Stimulated activated CD8-positive, alpha-beta memory T cell treated with anti-CD3 and anti-CD28 coated beads, Interleukin-12 subunit alpha, Interleukin-12 subunit beta, amount 100 ng/mL, for 24 hours (primary cell): Measurements from ENCODE around the gene SUSD6.
"Not testable (repeated sequence)": the region's sequence is repeated elsewhere in the genome, so short reads cannot be mapped to it uniquely, and the experiment has no call there.

Source experiments
- DNase-seq: peaks from one replicate; pipeline ENCODE4 v3.0.0-alpha.2; 2020; ENCODE audit errors: extremely low read depth

The SUSD6 gene

GRCh38 chr14:69620981-69621380 lies 9.6 kb downstream of the SUSD6 start:
- no peak for DNase-seq

DNA sequence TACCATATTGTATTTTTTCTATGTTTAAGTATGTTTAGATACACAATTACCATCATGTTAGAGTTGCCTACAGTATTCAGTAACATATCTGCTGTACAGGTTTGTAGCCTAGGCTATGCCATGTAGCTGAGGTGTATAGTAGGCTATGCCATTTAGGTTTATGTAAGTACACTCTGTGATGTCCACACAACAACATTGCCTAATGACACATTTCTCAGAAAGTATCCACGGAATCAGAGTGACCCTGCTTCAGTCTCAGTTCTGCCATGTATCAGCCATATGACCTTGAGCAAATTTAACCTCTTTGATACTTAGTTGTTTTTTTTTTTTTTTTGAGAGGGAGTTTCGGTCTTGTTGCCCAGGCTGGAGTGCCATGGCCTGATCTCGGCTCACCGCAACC lies 12.7 kb downstream of the SUSD6 start:
- DNase-seq, result no peak

- DNase-seq, result no peak
These were observed 14.1 kb downstream of the SUSD6 start for GRCh38 chr14:69625299-69626131.

DNA sequence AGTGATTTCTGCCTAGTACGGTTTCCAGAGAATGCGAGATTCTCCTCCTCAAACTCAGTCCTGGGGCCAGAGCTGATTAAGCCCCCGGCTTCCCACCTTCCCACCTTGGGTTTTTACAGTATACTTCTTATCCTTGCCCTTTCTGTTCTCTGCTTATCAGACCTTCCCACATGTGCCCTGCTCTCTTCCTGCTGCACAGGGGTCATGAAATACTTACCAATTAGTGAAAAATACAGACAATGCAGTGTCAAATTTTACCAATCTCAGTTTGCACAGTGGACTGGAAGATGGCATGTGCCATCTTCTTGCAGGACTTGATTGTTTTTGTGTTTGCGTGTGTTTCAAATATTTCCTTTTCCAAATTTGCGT lies 14.7 kb downstream of the SUSD6 start:
- DNase-seq, result no peak

- DNase-seq, result no peak
These were observed 18.1 kb downstream of the SUSD6 start for GRCh38 chr14:69629225-69630127.

DNA sequence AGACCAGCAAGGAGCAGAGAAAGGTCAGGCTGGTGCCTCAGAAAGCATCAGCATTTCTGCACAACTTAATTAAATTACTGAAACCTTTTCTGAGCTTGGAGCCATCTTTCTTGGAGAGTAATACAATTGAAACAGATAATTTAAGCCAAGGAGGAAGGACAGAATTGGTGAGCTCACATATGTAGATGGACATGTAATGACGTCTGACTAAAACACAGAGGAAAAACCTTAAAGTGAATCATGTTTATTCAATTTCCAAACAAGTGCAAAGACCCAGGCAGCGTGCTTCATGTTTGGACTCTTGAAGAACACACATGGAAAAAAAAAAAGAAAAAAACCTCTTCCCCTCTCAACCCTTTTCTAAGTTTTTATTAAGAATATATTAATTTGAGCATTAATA lies 19.0 kb downstream of the SUSD6 start:
- DNase-seq, result no peak

DNA sequence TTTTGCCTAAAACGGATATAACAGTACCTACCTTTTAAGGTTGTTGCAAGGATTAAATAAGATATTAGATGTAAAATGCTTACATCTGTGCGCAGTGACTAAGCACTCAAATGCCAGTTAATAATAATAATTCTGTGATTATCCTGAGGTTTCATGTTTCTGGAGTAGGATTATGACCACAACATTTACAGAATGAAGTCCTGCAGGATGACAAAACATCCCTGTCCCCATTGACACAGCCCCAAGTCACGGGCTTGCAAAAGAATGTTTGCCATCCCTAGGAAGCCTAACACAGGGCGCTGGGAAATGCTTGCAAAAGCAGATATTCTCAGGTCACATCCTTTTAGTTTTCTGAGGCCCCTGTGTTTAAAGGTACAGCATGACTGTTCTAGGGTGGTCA lies 20.1 kb downstream of the SUSD6 start:
- no peak for DNase-seq

DNA sequence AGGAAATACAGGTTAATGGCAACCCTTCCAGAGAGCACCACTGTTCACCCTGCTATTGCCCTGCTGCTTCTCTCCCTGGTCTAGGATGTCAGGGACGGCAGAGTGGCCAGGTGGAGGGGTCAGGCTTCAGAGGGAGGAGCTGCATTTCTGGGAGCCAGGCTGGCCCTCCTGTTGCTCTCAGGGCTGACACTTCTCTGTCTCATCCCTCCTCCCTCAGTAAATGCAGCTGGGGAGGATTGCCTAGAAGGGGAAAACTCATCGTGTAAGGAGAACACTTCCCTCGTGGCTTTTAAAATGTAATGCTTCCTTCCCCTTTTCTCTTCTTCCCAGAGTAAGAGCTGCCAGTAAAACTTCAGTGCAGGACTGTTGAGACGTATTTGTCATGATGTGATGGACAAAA lies 20.8 kb downstream of the SUSD6 start:
- DNase-seq, result no peak

DNA sequence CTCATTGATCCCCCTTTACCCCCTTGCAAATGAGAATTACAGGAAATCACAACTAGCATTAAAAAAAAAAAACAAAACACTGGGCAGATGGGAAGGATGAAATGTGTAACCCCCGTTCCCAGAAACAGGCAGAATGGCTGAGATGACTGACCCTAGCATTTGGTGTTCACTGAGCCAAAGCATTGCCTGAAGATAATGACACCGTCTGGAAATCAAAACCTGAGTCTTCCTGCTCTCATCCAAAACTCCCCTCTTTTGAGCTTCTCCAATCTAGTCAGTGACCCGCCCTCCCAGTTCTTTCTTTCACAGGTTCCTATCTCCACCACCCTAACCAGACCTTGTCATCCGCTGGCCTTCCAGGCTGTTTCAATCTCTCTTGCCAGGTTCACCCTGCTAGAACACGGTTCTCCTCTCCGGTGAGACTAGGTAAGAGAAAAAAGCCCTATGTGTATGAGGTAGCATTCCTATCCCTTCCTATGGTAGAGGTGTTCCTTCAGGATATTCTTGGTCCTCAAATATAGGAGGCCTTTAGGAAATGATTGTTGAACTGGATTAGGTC lies 21.3 kb downstream of the SUSD6 start:
- DNase-seq, result no peak

- no peak for DNase-seq
These were observed 21.8 kb downstream of the SUSD6 start for GRCh38 chr14:69633238-69633637.

DNA sequence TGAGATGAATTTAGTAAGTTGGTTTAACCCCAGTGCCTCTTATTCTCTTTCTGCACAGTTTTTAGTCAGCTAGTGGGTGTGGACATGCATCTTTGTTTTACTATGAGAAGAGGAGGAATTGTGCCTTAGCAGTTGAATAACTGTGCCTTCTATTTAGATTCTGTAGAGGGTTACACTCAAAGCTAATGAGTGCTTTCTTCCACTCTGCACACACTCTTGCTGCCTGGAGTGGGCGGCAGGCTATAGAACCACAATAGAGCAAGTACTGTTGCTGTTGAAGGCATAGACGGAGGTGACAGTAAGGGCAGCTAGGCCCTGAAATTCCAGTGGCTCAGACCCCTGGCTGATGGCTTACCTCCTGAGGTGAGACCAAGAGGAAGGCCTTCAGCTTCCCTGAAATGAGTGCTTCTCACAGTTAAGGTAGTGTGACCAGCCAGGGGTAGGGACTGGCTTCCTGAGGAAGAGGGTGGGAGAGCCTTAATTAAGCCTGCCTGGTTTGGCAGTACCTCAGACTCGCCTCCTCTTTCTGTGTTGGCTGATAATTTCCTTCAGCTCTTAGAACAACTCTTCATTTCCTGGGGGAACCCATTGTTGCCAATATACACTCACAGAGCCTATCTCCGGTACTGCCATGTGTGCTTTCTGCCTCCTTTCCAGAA lies 24.7 kb downstream of the SUSD6 start:
- DNase-seq, result no peak

DNA sequence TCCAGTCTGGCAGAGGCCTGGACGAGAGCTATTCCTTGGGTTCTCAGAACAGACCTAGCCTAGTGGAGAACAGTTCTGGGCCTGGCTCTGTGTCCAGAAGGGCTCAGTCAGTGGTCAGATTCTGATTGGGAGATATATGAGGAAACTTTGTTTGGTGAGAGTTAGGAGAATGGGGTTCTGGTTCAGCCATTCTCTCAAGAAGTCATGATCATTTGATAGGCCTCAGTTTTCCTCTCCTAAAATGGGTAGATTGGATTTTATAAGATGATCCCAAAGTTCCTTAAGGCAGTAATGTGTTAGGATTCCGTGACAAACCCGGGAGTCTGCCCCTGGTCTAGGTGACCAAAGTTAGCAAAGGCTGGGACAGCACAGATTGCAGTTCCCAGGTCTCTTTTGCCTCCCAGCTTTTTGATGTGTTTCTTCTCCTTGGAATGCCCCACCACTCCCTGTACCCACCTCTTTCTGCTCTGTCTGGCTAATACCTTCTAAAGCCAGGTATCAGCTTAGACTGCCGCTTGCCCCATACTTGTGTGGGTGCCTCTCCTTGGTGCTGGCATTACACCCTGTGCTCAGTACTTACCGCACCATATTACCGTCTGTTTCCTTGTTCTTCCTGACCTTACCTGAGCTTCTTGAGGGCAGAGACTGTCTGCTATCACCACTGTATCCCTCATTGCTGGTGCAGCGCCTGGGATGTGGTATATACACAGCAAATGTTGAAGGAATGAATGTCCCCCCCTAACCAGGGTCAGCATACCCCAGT lies 25.5 kb downstream of the SUSD6 start:
- DNase-seq, result no peak

DNA sequence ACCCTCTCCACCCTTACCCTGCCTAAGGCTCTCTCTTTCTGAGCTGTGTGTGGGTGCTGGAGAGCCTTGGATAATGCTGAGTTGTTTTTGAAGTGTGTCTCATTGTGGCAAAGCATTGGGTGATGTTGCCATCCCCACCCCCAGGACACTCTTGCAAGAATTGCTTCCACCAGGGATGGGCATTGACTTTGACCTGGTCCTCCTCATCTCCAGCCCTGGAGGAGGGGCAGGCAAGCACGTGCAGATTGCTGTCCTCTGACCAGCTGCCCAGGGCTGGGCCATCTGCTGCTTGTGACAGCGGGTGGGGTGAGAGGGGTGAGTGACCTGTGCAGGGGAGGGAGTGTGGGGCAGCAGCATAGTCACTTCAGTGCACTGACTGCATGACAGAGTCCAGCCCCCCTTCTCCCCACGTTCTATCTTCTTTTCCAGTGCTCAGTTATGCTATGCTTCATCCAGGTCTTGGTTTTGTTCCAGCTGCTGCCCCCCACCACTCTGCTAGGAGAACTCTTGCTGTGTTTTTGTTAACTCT lies 26.2 kb downstream of the SUSD6 start:
- DNase-seq, result no peak

DNA sequence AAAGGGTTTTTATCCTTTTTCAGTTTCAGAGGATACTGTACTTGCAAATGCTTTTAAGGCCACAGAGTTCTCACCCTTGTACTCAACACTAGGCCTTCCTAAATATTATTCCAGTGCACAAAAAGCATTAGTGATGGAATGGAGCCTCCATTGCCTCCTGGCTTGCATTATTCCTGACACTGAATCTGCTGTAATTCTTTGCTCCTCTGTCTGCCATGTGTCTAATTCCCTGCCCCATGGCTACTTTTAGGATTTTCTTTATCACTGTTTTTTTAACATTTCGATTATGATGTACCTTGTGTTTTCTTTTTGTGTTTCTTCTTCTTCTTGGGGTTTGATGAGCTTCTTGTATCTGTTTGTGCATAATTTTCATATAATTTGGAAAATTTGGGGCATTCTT lies 29.5 kb downstream of the SUSD6 start:
- DNase-seq, result no peak

DNA sequence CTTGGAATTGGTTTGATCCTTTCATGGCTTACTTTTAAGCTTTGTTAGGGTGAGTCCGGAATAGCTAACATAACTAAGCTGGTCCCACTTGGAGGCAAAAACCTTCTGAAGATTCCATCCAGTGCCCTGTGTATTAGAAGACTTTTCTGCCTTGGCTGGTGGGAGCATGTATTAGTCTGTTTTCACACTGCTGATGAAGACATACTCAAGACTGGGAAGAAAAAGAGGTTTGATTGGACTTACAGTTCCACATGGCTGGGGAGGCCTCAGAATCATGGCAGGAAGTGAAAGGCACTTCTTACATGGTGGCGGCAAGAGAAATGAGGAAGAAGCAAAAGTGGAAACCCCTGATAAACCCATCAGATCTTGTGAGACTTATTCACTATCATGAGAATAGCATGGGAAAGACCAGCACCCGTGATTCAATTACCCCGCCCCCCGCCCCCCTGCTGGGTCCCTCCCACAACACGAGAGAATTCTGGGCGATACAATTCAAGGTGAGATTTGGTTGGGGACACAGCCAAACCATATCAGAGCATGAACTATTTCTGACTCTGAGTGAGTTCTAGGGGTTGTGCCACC lies 30.9 kb downstream of the SUSD6 start:
- DNase-seq, result not testable (repeated sequence)

DNA sequence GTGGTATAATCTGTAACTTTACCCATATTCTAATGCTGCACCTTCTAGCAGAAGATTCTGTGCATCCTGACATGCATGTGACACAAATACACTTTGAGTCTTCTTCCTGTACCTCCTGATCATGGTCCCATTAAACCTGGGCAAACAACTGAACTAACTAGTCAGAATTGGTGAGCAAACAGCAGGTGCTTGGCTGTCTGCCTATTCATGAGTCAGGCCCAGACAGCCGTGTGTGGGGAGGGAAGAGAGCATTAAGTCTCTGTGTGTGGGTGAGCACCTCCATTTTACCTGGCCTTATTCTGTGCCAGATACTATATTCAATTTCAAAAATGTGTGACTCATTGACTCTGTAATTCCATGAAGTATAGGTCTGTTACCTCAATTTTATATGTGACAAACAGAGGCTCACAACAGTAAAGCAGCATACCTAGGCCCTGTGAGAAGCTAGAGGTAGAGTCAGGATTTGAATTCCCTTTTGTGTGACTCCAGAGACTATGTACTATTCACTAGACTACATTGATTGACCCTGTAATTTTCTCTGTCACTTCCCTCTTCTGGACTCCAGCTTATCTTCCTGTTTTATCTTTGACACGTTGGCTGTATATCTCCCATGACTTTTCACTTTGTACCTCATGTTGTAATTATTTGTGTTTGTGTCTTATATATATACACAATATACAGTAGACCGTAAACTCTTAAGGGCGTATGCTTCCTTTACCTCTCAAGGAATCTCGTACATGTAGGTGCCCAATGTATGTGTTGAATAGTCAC lies 32.2 kb downstream of the SUSD6 start:
- DNase-seq, result no peak

DNA sequence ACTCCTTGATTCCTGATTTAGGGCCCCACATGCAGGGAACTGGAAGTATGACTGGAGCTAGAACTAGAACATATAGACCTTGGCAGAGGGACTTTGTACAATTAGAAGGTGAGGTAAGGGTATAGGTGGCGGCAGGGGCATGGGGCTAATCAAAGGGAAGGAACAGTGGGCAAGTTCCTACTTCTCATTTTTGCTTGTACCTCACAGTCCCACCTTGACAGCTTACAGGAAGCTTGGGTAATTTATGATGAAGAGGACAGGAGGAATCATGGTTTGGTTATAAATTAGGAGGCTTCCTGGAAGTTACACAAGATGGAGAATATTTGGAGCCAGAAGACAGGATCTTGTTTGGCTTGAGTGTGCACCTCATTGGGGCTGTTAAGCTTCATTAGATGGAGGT lies 33.4 kb downstream of the SUSD6 start:
- no peak for DNase-seq

GRCh38 chr14:69647213-69647612 lies 35.8 kb downstream of the SUSD6 start:
- no peak for DNase-seq

DNA sequence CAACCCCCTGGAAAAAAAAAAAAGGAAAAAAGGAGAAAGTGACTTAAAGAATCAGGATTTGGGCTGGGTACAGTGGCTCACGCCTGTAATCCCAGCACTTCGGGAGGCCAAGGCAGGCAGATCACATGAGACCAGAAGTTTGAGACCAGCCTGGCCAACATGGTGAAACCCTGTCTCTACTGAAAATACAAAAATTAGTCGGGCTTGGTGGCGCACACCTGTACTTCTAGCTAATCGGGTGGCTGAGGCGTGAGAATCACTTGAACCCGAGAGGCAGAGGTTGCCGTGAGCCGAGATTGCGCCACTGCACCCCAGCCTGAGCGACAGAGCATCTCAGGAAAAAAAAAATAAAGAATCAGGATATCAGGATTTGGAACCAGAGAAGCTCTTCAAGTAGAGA lies 36.2 kb downstream of the SUSD6 start:
- DNase-seq, result not testable (repeated sequence)
